ENCODE measurements around the gene PDSS2. TPM values are rescaled to one million over a fixed set of nuclear protein-coding genes. Genes with fewer than 3 reads are reported as not detected.
A peak's percentile ranks its signal among the peaks of the same experiment; 100 is the strongest.

Gene PDSS2
- total RNA-seq, 1 experiment from 2014 or later = 10.2 TPM

DNA sequence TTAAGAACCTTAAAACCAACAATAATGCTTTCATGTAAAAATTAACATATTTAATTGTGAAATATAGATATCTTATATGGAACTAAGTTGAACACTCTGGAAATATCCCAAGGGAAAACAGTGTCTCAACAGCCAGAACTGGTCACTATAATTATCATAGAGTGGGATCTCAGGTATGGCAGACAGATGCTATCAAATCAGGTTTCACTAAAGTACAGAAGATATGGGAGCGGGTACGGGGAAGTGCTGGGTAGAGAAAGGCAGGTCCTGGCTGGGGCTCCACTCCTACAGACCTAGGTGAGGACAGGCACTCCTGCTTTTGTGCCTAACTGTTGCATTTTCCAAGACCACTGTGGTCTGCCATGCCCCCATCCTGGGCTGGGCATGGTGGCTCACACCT lies 215.9 kb downstream of the PDSS2 start:
- H3K4me1 Mint-ChIP-seq (ENCODE audit: insufficient read depth, unreplicated experiment) = peaks cover 33% of the 10 kb centered on the region
- POLR2A ChIA-PET = interaction anchor here (4.0 kb wide), 1 partner anchor 216 kb away, joined by 21 read pairs; the partner anchor contains the start of gene PDSS2
- CTCF ChIA-PET = interaction anchor here (1.9 to 2.8 kb wide), 2 partner anchors 76 to 264 kb away, joined by 5 to 19 read pairs; no protein-coding TSS in a partner anchor
- no peaks in the 10 kb centered on the region for H3K9me3 Mint-ChIP-seq (ENCODE audit: unreplicated experiment)
- no peak overlapping the region for H3K27ac Mint-ChIP-seq (ENCODE audit: low read depth, unreplicated experiment)
- H3K27me3 Mint-ChIP-seq (ENCODE audit: insufficient read depth, unreplicated experiment) = no peaks in the 10 kb centered on the region
- intact Hi-C loops (cut with micrococcal nuclease) = loop anchor here (2.0 to 10.0 kb wide), 2 partner anchors 129 to 215 kb away; partner anchors contain the start of genes BEND3 and PDSS2
- H3K4me3 Mint-ChIP-seq (ENCODE audit: unreplicated experiment) = no peak overlapping the region
- TF ChIP-seq, protein P1, sequence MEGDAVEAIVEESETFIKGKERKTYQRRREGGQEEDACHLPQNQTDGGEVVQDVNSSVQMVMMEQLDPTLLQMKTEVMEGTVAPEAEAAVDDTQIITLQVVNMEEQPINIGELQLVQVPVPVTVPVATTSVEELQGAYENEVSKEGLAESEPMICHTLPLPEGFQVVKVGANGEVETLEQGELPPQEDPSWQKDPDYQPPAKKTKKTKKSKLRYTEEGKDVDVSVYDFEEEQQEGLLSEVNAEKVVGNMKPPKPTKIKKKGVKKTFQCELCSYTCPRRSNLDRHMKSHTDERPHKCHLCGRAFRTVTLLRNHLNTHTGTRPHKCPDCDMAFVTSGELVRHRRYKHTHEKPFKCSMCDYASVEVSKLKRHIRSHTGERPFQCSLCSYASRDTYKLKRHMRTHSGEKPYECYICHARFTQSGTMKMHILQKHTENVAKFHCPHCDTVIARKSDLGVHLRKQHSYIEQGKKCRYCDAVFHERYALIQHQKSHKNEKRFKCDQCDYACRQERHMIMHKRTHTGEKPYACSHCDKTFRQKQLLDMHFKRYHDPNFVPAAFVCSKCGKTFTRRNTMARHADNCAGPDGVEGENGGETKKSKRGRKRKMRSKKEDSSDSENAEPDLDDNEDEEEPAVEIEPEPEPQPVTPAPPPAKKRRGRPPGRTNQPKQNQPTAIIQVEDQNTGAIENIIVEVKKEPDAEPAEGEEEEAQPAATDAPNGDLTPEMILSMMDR (IDR thresholded peaks at IDR 0.05; ENCODE audit: unreplicated experiment) = no peak
- no peak for DNase-seq (ENCODE audit: unreplicated experiment)
- no TSS peak for BruUV-seq (replicated peaks)
- peaks cover 11% of the 10 kb centered on the region for H3K36me3 Mint-ChIP-seq (ENCODE audit: insufficient read depth, unreplicated experiment)

- peak; percentile 93 for DNase-seq (ENCODE audit: unreplicated experiment)
- TF ChIP-seq, protein P1 (IDR thresholded peaks at IDR 0.05; ENCODE audit: unreplicated experiment) = no peak
- no TSS peak for BruUV-seq (replicated peaks)
- Mint-ChIP-seq H3K4me3 (ENCODE audit: unreplicated experiment) (no peak overlapping the region), H3K36me3 (ENCODE audit: insufficient read depth, unreplicated experiment) (no peaks in the 10 kb centered on the region), H3K4me1 (ENCODE audit: insufficient read depth, unreplicated experiment) (peaks cover 31% of the 10 kb centered on the region), H3K27ac (ENCODE audit: low read depth, unreplicated experiment) (peak overlapping the region; percentile 13), H3K27me3 (ENCODE audit: insufficient read depth, unreplicated experiment) (no peaks in the 10 kb centered on the region), H3K9me3 (ENCODE audit: unreplicated experiment) (peaks cover 7% of the 10 kb centered on the region)
- ChIA-PET POLR2A (interaction anchor here (0.6 to 1.5 kb wide), 7 partner anchors 9 to 1639 kb away, joined by 3 to 9 read pairs (median 3); no protein-coding TSS in a partner anchor), CTCF (interaction anchor here (0.6 to 0.7 kb wide), 2 partner anchors 156 to 1010 kb away, joined by 3 read pairs; no protein-coding TSS in a partner anchor)
- intact Hi-C loops (cut with micrococcal nuclease) = no loop called here
Measured at GRCh38 chr6:107237992-107238660, 221.2 kb downstream of the PDSS2 start.

- BruUV-seq (replicated peaks) = no TSS peak
- Mint-ChIP-seq H3K27ac (ENCODE audit: low read depth, unreplicated experiment) (peak overlapping the region; percentile 40), H3K4me1 (ENCODE audit: insufficient read depth, unreplicated experiment) (peaks cover 25% of the 10 kb centered on the region), H3K36me3 (ENCODE audit: insufficient read depth, unreplicated experiment) (peaks cover 8% of the 10 kb centered on the region), H3K27me3 (ENCODE audit: insufficient read depth, unreplicated experiment) (no peaks in the 10 kb centered on the region), H3K4me3 (ENCODE audit: unreplicated experiment) (no peak overlapping the region), H3K9me3 (ENCODE audit: unreplicated experiment) (peaks cover 7% of the 10 kb centered on the region)
- TF ChIP-seq, protein P1 (IDR thresholded peaks at IDR 0.05; ENCODE audit: unreplicated experiment) = no peak
- POLR2A ChIA-PET = interaction anchor here (1.0 to 1.4 kb wide), 3 partner anchors 12 to 22 kb away, joined by 3 to 8 read pairs (median 4); no protein-coding TSS in a partner anchor
- peak; percentile 86 for DNase-seq (ENCODE audit: unreplicated experiment)
- intact Hi-C loops (cut with micrococcal nuclease) = no loop called here
- CTCF ChIA-PET = interaction anchor here (0.7 kb wide), 2 partner anchors 122 to 209 kb away, joined by 3 read pairs; no protein-coding TSS in a partner anchor
Measured at GRCh38 chr6:107235511-107235910, 223.9 kb downstream of the PDSS2 start.

DNA sequence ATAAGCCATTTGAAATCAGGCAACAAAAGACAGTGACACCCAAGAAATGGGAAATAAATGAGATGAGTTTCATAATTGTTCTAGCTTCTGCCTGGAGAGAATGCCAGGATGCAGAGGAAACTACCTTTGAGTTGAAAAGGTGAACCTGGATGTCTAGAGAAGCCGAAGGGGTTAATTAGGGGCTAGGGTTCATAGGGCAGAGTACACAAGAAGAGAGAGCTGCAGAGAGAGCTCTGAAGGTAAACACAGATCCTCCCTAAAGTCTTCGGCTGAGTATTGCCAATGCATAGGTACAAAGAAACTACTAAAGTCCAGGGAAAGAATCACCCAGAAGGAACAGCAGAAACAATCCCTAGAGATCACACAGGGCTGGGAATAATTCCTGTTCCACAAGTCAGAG lies 224.4 kb downstream of the PDSS2 start:
- no peak for DNase-seq (ENCODE audit: unreplicated experiment)
- TF ChIP-seq, protein P1 (IDR thresholded peaks at IDR 0.05; ENCODE audit: unreplicated experiment) = no peak
- Mint-ChIP-seq H3K36me3 (ENCODE audit: insufficient read depth, unreplicated experiment) (peaks cover 8% of the 10 kb centered on the region), H3K4me1 (ENCODE audit: insufficient read depth, unreplicated experiment) (peaks cover 30% of the 10 kb centered on the region), H3K4me3 (ENCODE audit: unreplicated experiment) (no peak overlapping the region), H3K27me3 (ENCODE audit: insufficient read depth, unreplicated experiment) (no peaks in the 10 kb centered on the region), H3K9me3 (ENCODE audit: unreplicated experiment) (peaks cover 7% of the 10 kb centered on the region), H3K27ac (ENCODE audit: low read depth, unreplicated experiment) (peak overlapping the region; percentile 40)
- BruUV-seq (replicated peaks) = no TSS peak
- intact Hi-C loops (cut with micrococcal nuclease) = no loop called here
- ChIA-PET CTCF (interaction anchor here (0.7 kb wide), 2 partner anchors 121 to 209 kb away, joined by 3 read pairs; no protein-coding TSS in a partner anchor), POLR2A (interaction anchor here (0.6 to 1.4 kb wide), 3 partner anchors 13 to 28 kb away, joined by 4 to 8 read pairs (median 4); no protein-coding TSS in a partner anchor)
